ENCODE measurements around the gene GNG7. TPM values are rescaled to one million over a fixed set of nuclear protein-coding genes. Genes with fewer than 3 reads are reported as not detected.
A peak's percentile ranks its signal among the peaks of the same experiment; 100 is the strongest.

GNG7 gene
- total RNA-seq, 2 donors from 2014 or later, result 8.7 to 22.9 TPM

DNA sequence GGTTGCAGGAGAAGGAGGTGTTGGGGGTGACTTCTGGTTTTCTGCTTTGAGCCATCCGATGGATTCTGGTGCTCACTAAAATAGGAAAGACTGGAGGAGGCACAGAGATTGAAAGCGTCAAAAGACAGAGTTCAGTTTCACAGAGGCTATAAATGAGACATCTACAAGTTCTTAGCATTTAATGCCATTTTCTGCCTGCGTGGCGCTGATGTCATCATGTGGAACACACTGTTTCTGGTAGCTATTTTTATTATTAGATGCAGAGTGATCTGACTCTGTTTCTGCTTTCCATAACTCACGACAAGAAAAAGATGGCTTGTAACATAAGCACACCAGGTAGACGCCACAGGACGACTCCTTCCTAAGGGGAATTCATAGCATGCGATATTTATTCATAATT, 40.6 kb upstream of the GNG7 start:
- TF ChIP-seq POLR2A (IDR thresholded peaks at IDR 0.05), result no peak
- TF ChIP-seq POLR2AphosphoS5 (IDR thresholded peaks at IDR 0.05), result no peak
- TF ChIP-seq CTCF (IDR thresholded peaks at IDR 0.05), result no peak
- Histone ChIP-seq H3K36me3 (no peaks in the 10 kb centered on the region), H3K4me3 (no peak overlapping the region), H3K27ac (no peak overlapping the region), H3K27me3 (replicated peaks; ENCODE audit: insufficient read depth) (no peaks in the 10 kb centered on the region), H3K9me3 (no peaks in the 10 kb centered on the region), H3K4me1 (replicated peaks) (peaks cover 3% of the 10 kb centered on the region)
- DNase-seq (ENCODE audit: low spot score), result no peak
- 74% methylated on average over 8 of the region's 8 CpGs for WGBS
- intact Hi-C loops (cut with DNase I), result loop anchor here (10.0 kb wide), 1 partner anchor 268 kb away; the partner anchor contains the start of gene GADD45B

GRCh38 chr19:2740314-2740656, 37.8 kb upstream of the GNG7 start:
- no peak overlapping the region for H3K27ac ChIP-seq
- intact Hi-C loops (cut with DNase I), result loop anchor here (10.0 kb wide), 1 partner anchor 265 kb away; the partner anchor contains the start of gene GADD45B
- peaks cover 3% of the 10 kb centered on the region for H3K4me1 ChIP-seq (replicated peaks)
- WGBS, result 44% methylated on average over 13 of the region's 13 CpGs
- DNase-seq (ENCODE audit: low spot score), result no peak
- H3K9me3 ChIP-seq, result no peaks in the 10 kb centered on the region
- H3K4me3 ChIP-seq, result peak overlapping the region in 1 of 2 donors; percentile 74
- no peaks in the 10 kb centered on the region for H3K27me3 ChIP-seq (replicated peaks; ENCODE audit: insufficient read depth)
- TF ChIP-seq POLR2AphosphoS5 (IDR thresholded peaks at IDR 0.05), result no peak
- TF ChIP-seq CTCF (IDR thresholded peaks at IDR 0.05), result no peak
- TF ChIP-seq POLR2A (IDR thresholded peaks at IDR 0.05), result no peak
- peaks cover 0 to 5% of the 10 kb centered on the region in 2 donors for H3K36me3 ChIP-seq

DNA sequence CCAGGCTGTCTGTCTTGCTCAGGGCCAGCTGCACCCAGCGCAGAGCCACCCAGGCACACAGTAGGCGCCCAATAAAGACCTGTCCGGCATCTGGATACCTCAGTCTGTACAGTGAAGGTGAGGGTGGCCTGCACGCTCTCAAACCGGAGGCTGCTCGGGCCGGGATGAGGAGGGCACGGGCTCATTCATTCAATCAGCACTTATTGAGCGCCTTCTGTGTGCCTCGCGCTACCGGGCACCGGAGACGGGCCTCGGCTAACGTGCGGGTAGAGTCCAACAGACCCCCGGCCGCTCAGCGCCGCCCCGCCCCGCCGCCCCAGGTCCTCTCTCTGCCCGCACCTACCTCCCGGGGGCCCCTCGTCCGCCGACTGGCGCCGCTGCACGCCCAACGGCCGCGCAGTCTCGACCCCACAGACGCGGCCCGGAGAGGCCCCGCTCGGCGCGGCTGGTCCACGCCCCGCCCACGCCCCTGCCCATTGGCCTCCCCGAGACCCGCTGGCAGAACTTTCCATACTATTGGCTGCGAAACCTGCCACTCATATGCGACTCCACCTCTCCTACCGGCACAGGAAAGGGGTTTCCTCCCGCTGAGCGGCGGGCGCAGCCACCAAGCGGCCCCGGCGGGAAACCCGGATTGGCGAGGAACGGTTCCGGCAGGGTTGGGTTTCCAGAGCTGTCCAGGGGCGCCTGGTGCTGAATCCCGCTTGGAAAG, 37.3 kb upstream of the GNG7 start, which contains the start of gene SLC39A3:
TSS of gene SLC39A3 (minus strand) at position 416 of the 712 bp plus-strand sequence. CDS start 2,760 bp downstream, outside the sequence.
- Histone ChIP-seq H3K27me3 (replicated peaks; ENCODE audit: insufficient read depth) (no peaks in the 10 kb centered on the region), H3K36me3 (peaks cover 0 to 5% of the 10 kb centered on the region in 2 donors), H3K4me3 (peak within 1 kb of the TSS; percentile 74 to 95), H3K4me1 (replicated peaks) (peaks cover 3% of the 10 kb centered on the region), H3K9me3 (no peaks in the 10 kb centered on the region), H3K27ac (peak within 1 kb of the TSS in 1 of 2 donors; percentile 45)
- TF ChIP-seq POLR2A (IDR thresholded peaks at IDR 0.05), result peak; percentile 18
- peak in 3 of 4 experiments; percentile 11 to 60 (median 47) for TF ChIP-seq CTCF (IDR thresholded peaks at IDR 0.05)
- peak; percentile 99 for TF ChIP-seq POLR2AphosphoS5 (IDR thresholded peaks at IDR 0.05)
- peak; percentile 98 for DNase-seq (ENCODE audit: low spot score)
- intact Hi-C loops (cut with DNase I), result loop anchor here (10.0 kb wide), 1 partner anchor 265 kb away; the partner anchor contains the start of gene GADD45B
- under 1% methylated on average over 64 of the region's 64 CpGs for WGBS

DNA sequence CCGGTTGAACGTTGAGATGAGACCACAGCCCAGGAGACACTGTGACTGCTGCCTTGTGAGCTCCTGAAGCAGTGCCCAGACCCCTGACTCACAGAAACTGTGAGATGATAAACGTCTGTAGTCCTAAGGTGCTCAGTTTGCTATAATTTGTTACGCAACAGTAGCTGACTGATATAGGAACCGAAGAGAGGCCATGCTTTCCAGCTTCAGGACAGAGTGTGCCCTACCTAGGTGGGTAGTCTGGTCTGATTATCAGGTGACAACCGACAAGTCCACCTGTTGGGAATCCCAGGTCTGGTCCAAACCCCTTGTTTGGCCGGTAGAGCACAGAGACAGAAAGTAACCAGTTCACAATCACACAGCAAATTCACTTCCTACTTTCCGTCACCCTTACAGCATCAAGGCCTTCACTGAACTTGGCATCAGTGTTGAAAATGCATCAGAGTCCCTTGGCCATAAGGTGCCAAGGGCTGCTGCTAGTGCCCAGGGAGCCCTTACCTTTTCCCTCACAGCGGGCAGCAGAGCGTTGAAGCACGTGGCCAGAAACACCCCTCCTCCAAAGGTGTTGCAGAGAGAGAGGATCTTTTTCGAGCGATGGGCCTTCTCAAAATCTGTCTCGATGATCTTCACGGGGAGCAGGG, 34.2 kb upstream of the GNG7 start:
- Histone ChIP-seq H3K4me3 (no peak overlapping the region), H3K27me3 (replicated peaks; ENCODE audit: insufficient read depth) (no peaks in the 10 kb centered on the region), H3K9me3 (no peaks in the 10 kb centered on the region), H3K36me3 (peaks cover 0 to 5% of the 10 kb centered on the region in 2 donors), H3K27ac (no peak overlapping the region), H3K4me1 (replicated peaks) (peaks cover 3% of the 10 kb centered on the region)
- no peak for DNase-seq (ENCODE audit: low spot score)
- WGBS, result 96% methylated on average over 15 of the region's 15 CpGs
- intact Hi-C loops (cut with DNase I), result no loop called here
- no peak for TF ChIP-seq POLR2A (IDR thresholded peaks at IDR 0.05)
- no peak for TF ChIP-seq CTCF (IDR thresholded peaks at IDR 0.05)
- no peak for TF ChIP-seq POLR2AphosphoS5 (IDR thresholded peaks at IDR 0.05)
